ENCODE data around the gene MAP6D1. TPM values are rescaled to one million over a fixed set of nuclear protein-coding genes. Genes with fewer than 3 reads are reported as not detected.

Gene MAP6D1
- total RNA-seq = under 1 TPM; 0.90 to 0.91 TPM

DNA sequence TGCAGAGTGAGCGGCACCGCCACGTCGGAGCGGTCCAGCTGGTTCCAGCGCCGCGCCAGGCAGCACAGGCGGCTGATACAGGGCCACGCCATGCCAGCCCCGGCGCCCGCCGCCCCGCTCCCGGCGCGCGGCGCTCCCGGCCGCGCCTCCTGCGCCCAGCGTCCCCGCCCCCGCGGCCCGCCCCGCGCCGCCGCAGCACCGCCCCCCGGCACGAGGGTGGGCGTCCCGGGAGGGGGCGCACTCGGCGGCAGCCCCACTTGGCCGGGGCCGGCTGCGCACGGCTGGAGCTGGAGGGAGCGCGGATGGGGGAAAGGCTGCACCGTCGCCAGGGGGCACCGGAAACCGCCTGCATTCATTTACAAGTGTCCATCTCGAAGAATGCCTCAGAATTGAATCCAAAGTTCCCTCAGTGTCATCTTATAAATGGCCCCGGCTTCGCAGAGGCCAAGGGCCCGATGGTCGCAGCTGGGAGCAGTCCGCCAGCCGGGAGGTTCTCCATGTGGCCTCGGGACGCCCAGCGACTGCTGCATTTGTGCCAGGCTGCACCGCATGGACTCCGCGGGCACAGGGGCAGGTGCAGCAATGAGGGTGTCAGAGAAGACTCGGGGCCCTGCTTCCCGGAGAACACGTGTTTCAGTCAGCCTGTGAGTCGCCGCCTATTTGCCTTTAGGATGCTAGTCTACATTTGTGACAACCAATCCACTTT, at the start of gene MAP6D1:
TSS of gene MAP6D1 (minus strand) at position 122 of the 706 bp plus-strand sequence. CDS start at position 92, 30 bp downstream.
- DNase-seq (peak; percentile 61), ATAC-seq (peak; percentile 75)
- Mint-ChIP-seq H3K4me1 (ENCODE audit: low read depth) (peaks cover 10% of the 10 kb centered on the region), H3K27ac (peak within 1 kb of the TSS; percentile 2), H3K9me3 (ENCODE audit: insufficient read depth) (no peaks in the 10 kb centered on the region), H3K36me3 (ENCODE audit: low read depth) (peaks cover 5% of the 10 kb centered on the region), H3K4me3 (peak within 1 kb of the TSS; percentile 70), H3K27me3 (ENCODE audit: low read depth) (peaks cover 3% of the 10 kb centered on the region)
- POLR2A ChIA-PET = interaction anchor here (1.2 kb wide), 1 partner anchor 8 kb away, joined by 4 read pairs; no protein-coding TSS in a partner anchor
- CTCF ChIA-PET = interaction anchor here (1.2 to 5.9 kb wide), 2 partner anchors 9 to 59 kb away, joined by 3 to 28 read pairs; partner anchors contain the start of gene PARL

DNA sequence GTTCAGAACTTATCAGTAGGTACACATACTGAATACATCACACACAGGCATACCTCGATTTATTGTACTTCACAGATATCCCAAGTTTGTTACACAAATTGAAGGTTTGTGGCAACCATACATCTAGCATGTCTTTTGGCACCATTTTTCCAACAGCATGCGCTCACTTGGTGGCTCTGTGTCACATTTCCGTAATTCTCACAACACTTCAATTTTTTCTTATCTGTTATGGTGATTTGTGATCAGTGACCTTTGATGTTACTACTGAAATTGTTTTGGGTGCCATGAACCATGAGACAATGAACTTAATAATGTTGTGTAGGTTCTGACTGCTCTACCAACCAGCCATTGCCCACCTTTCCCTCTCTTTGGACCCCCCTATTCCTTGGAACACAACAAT, 48.5 kb upstream of the MAP6D1 start:
- H3K4me3 Mint-ChIP-seq = no peak overlapping the region
- H3K36me3 Mint-ChIP-seq (ENCODE audit: low read depth) = peaks cover 12% of the 10 kb centered on the region
- ChIA-PET CTCF (interaction anchor here (1.3 to 5.0 kb wide), 2 partner anchors 11 to 22 kb away, joined by 3 to 23 read pairs; partner anchors contain the start of gene PARL), POLR2A (no interaction called here)
- no peaks in the 10 kb centered on the region for H3K9me3 Mint-ChIP-seq (ENCODE audit: insufficient read depth)
- ATAC-seq (no peak), DNase-seq (no peak)
- peaks cover 20% of the 10 kb centered on the region for H3K4me1 Mint-ChIP-seq (ENCODE audit: low read depth)
- no peaks in the 10 kb centered on the region for H3K27me3 Mint-ChIP-seq (ENCODE audit: low read depth)
- no peak overlapping the region for H3K27ac Mint-ChIP-seq

DNA sequence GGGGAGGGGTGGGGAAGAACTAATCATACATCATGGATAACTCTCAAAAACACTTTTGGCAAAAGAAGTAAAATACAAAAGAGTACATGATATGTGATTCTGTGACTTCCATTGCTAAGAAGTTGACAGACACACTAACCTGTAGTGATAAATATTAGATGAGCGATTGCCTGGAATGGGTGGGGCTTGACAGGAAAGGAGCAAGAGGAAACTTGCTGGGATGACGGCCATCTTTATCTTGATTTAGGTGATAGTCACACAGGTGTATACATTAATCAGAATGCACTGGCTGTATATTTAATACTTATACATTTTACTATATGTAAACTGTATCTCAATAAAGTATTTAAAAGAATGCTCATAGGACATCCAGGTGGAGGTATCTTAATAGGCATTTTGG, 46.2 kb upstream of the MAP6D1 start:
- no peak for DNase-seq
- Mint-ChIP-seq H3K4me3 (no peak overlapping the region), H3K4me1 (ENCODE audit: low read depth) (peaks cover 14% of the 10 kb centered on the region), H3K27me3 (ENCODE audit: low read depth) (no peaks in the 10 kb centered on the region), H3K9me3 (ENCODE audit: insufficient read depth) (no peaks in the 10 kb centered on the region), H3K27ac (no peak overlapping the region), H3K36me3 (ENCODE audit: low read depth) (peaks cover 7% of the 10 kb centered on the region)
- no peak for ATAC-seq
- ChIA-PET POLR2A (interaction anchor here (1.1 kb wide), 1 partner anchor 13 kb away, joined by 3 read pairs; the partner anchor contains the start of gene PARL), CTCF (interaction anchor here (0.6 to 5.0 kb wide), 3 partner anchors 13 to 461 kb away, joined by 3 to 23 read pairs (median 3); partner anchors contain the start of gene PARL)

DNA sequence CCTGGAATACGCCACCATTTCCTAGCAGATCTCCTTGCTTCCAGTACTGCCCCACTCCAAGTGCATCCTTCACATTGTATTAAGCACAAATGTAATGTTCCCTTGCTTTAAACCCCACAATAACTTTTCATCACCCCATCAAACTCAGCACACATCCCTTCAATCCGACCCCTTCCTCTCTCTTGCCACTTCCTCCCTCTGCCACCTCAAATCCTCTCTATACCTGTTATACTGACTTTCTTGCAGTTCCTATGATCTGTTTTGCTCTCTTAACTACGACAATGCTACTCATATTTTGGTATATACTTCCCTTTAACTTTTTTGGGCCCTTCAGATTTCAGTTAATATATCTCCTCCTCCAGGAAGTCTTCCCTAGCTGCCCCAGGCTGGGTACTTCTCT, 45.2 kb upstream of the MAP6D1 start:
- Mint-ChIP-seq H3K36me3 (ENCODE audit: low read depth) (peaks cover 9% of the 10 kb centered on the region), H3K4me1 (ENCODE audit: low read depth) (peaks cover 14% of the 10 kb centered on the region), H3K9me3 (ENCODE audit: insufficient read depth) (no peaks in the 10 kb centered on the region), H3K27ac (peak overlapping the region; percentile 21), H3K27me3 (ENCODE audit: low read depth) (no peaks in the 10 kb centered on the region), H3K4me3 (no peak overlapping the region)
- ATAC-seq (peak; percentile 72), DNase-seq (peak; percentile 30)
- POLR2A ChIA-PET = no interaction called here
- CTCF ChIA-PET = interaction anchor here (0.7 to 2.2 kb wide), 2 partner anchors 14 kb away, joined by 3 to 10 read pairs; partner anchors contain the start of gene PARL

DNA sequence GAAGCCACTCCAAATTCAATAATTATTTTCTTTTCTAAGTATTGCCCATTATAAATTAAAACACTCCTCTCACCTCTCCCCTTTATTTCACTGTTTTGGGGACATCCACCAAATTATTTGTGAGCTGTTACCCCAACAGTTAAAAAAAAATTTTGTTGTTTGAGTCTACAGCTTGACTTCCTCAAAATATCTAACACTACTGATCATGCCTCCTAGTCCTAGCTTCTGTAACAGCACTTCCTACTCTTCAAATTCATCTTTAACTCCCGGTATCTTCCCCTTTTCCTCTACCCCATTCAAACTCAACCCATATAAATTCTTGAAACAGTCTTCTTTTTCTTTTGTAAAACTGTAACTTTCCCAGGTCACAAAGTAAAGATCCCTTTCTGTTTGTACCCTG, 43.4 kb upstream of the MAP6D1 start:
- DNase-seq (no peak), ATAC-seq (no peak)
- Mint-ChIP-seq H3K9me3 (ENCODE audit: insufficient read depth) (no peaks in the 10 kb centered on the region), H3K27ac (no peak overlapping the region), H3K4me1 (ENCODE audit: low read depth) (peaks cover 14% of the 10 kb centered on the region), H3K36me3 (ENCODE audit: low read depth) (peaks cover 14% of the 10 kb centered on the region), H3K27me3 (ENCODE audit: low read depth) (no peaks in the 10 kb centered on the region), H3K4me3 (no peak overlapping the region)
- ChIA-PET POLR2A (interaction anchor here (0.6 kb wide), 1 partner anchor 16 kb away, joined by 3 read pairs; the partner anchor contains the start of gene PARL), CTCF (interaction anchor here (2.2 kb wide), 1 partner anchor 16 kb away, joined by 10 read pairs; the partner anchor contains the start of gene PARL)

DNA sequence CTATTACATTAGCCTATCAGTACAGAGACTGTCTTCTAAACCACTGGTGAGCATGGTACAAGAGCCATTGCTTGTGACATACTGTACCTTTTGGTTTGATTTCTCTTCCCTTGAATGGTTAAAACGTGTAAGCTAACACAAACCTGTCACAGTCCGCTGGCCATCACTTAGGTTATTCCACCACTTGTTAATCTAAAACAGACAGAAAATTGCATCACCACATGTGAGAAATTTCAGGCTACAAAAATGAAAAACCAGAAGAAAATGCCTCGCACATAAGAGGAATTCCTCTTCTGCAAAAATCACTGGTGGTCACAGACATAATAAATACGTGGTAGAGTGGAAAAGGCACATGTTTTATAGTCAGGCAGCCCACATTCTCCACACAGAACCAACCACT, 37.2 kb upstream of the MAP6D1 start:
- POLR2A ChIA-PET = no interaction called here
- ATAC-seq (no peak), DNase-seq (no peak)
- CTCF ChIA-PET = no interaction called here
- H3K27ac Mint-ChIP-seq = no peak overlapping the region
- H3K27me3 Mint-ChIP-seq (ENCODE audit: low read depth) = no peaks in the 10 kb centered on the region
- H3K4me1 Mint-ChIP-seq (ENCODE audit: low read depth) = no peaks in the 10 kb centered on the region
- H3K36me3 Mint-ChIP-seq (ENCODE audit: low read depth) = peaks cover 41% of the 10 kb centered on the region
- H3K4me3 Mint-ChIP-seq = no peak overlapping the region
- H3K9me3 Mint-ChIP-seq (ENCODE audit: insufficient read depth) = no peaks in the 10 kb centered on the region

DNA sequence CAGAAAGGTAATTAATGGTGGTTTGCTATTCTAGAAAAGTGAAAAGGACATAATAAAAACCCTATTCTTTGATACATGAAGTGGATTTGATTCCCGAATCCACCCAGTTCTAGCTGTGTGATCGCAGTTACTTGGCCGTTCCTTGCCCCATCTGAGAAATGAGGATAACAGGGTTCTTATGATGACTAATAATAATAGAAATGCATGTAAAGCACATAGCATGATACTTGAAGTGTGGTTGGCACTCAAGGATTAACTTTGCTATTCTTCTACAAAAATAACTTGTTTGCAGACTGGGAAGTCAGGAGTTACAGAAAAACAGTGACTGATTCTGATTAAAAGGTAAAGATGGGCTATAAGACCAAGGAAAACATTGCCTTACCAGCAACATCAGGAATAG, 32.5 kb upstream of the MAP6D1 start:
- ChIA-PET POLR2A (interaction anchor here (0.5 kb wide), 1 partner anchor 49 kb away, joined by 3 read pairs; no protein-coding TSS in a partner anchor), CTCF (interaction anchor here (2.4 kb wide), 1 partner anchor 27 kb away, joined by 6 read pairs; the partner anchor contains the start of gene PARL)
- Mint-ChIP-seq H3K9me3 (ENCODE audit: insufficient read depth) (no peaks in the 10 kb centered on the region), H3K4me3 (no peak overlapping the region), H3K4me1 (ENCODE audit: low read depth) (no peaks in the 10 kb centered on the region), H3K27me3 (ENCODE audit: low read depth) (no peaks in the 10 kb centered on the region), H3K36me3 (ENCODE audit: low read depth) (peaks cover 44% of the 10 kb centered on the region), H3K27ac (no peak overlapping the region)
- DNase-seq = no peak
- ATAC-seq = no peak

DNA sequence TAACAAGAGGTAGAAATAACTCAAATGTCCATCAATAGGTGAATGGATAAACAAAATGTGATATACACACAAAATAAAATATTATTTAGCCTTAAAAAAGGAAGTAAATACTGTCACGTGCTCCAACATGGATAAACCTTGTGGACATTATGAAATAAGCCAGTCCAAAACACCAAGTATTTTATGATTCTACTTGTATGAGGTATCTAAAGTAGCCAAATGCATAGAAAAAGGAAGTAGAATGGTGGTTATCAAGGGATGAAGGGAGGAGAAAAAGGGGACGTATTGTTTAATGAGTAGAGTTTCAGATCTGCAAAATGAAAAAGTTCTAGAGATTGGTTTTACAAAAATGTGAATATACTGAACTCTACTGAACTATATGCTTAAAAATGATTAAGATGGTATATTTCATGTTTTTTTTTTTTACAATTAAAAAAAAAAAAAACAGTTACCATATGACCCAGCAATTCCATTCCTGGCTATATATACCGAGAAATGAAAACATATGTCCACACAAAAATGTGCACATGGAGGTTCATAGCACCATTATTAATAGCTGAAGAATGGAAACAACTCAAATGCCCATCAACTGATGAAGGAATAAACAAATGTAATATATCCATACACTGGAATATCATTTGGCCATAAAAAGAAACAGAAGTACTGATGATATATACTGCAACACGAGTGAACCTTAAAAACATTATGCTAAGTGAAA, 29.1 kb upstream of the MAP6D1 start:
- ATAC-seq (no peak), DNase-seq (no peak)
- CTCF ChIA-PET = no interaction called here
- H3K4me1 Mint-ChIP-seq (ENCODE audit: low read depth) = no peaks in the 10 kb centered on the region
- peaks cover 34% of the 10 kb centered on the region for H3K36me3 Mint-ChIP-seq (ENCODE audit: low read depth)
- POLR2A ChIA-PET = no interaction called here
- H3K27ac Mint-ChIP-seq = no peak overlapping the region
- H3K27me3 Mint-ChIP-seq (ENCODE audit: low read depth) = no peaks in the 10 kb centered on the region
- no peak overlapping the region for H3K4me3 Mint-ChIP-seq
- no peaks in the 10 kb centered on the region for H3K9me3 Mint-ChIP-seq (ENCODE audit: insufficient read depth)

DNA sequence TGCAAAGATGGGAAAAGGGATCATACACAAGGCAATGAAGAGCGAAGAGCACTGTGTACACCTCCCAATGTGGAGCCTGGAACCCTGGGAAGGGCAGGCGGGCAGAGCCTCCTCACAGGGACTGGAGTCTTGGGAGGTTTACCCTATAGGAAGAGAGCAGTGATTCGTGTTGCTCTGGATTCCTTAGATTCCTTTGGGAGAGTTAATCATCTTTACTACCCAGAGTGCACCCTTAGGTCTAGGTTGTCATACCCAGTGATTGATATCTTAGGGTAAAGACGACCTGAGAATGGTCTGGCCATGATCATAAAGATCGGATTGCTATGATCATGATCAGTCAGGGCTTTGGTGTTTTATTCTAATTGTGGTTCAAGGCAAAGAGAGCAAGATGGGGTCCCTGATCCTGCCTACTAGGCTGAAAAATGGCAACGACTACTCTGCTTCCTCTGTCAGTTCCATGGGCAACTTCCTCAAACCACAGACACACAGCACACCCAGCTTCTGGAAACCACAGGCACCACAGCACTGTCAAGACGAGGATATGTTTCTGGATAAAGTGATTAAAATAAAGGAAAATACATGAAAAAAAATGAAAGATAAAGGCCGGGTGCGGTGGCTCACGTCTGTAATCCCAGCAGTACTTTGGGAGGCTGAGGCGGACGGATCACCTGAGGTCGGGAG, 20.4 kb upstream of the MAP6D1 start:
- no peak for ATAC-seq
- H3K9me3 Mint-ChIP-seq (ENCODE audit: insufficient read depth) = no peaks in the 10 kb centered on the region
- H3K4me3 Mint-ChIP-seq = no peak overlapping the region
- peaks cover 33% of the 10 kb centered on the region for H3K36me3 Mint-ChIP-seq (ENCODE audit: low read depth)
- ChIA-PET CTCF (no interaction called here), POLR2A (no interaction called here)
- no peak for DNase-seq
- H3K27ac Mint-ChIP-seq = no peak overlapping the region
- H3K4me1 Mint-ChIP-seq (ENCODE audit: low read depth) = no peaks in the 10 kb centered on the region
- no peaks in the 10 kb centered on the region for H3K27me3 Mint-ChIP-seq (ENCODE audit: low read depth)

DNA sequence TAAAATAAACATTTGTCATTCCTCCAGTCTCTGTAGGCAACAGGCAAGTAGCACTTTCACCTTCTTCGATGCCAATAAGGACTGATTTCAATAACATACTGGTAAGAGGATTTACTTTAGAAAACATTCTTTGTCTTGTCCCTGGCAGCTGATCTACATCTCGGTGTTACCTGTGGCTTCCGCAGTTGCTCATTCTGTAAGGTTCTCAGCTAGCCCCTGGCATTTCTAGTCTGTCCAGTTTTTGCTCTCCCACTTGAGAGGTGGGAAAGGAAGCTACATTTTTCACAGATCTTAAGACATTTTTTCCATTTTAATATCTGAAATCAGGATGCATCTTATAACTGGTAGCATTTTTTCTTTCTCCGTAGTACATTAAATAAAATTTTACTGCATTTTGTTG, 19.7 kb upstream of the MAP6D1 start:
- ChIA-PET POLR2A (no interaction called here), CTCF (interaction anchor here (1.1 kb wide), 1 partner anchor 39 kb away, joined by 3 read pairs; the partner anchor contains the start of gene PARL)
- no peaks in the 10 kb centered on the region for H3K9me3 Mint-ChIP-seq (ENCODE audit: insufficient read depth)
- H3K36me3 Mint-ChIP-seq (ENCODE audit: low read depth) = peaks cover 33% of the 10 kb centered on the region
- ATAC-seq (no peak), DNase-seq (no peak)
- no peaks in the 10 kb centered on the region for H3K4me1 Mint-ChIP-seq (ENCODE audit: low read depth)
- H3K27me3 Mint-ChIP-seq (ENCODE audit: low read depth) = no peaks in the 10 kb centered on the region
- no peak overlapping the region for H3K4me3 Mint-ChIP-seq
- no peak overlapping the region for H3K27ac Mint-ChIP-seq

DNA sequence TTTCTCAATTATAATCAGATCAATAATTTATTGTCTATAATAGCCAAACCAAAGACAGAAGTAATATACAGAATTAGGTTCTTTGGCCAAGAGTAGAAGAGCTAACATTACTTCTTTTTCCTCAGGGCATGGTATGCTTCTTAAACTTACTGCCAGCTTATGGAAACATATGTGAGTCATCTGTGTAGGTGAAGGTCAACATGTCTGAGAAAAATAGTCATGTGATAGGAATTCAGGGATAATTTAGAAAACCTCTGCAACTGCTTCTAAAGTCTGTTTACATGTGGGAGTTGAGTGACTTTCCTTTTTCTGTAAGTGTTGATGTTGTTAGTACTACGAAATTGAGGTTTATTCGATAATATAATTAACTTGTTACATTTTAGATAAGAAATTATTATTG, 19.2 kb upstream of the MAP6D1 start:
- no peaks in the 10 kb centered on the region for H3K4me1 Mint-ChIP-seq (ENCODE audit: low read depth)
- DNase-seq (no peak), ATAC-seq (no peak)
- H3K9me3 Mint-ChIP-seq (ENCODE audit: insufficient read depth) = no peaks in the 10 kb centered on the region
- no peak overlapping the region for H3K27ac Mint-ChIP-seq
- POLR2A ChIA-PET = no interaction called here
- H3K36me3 Mint-ChIP-seq (ENCODE audit: low read depth) = peaks cover 36% of the 10 kb centered on the region
- H3K27me3 Mint-ChIP-seq (ENCODE audit: low read depth) = no peaks in the 10 kb centered on the region
- no peak overlapping the region for H3K4me3 Mint-ChIP-seq
- CTCF ChIA-PET = interaction anchor here (1.1 kb wide), 1 partner anchor 40 kb away, joined by 3 read pairs; the partner anchor contains the start of gene PARL
